Body of pancreas (tissue), 4 donors: ENCODE measurements around the gene SKIC2. TPM values are rescaled to one million over a fixed set of nuclear protein-coding genes. Genes with fewer than 3 reads are reported as not detected.

Experiments
- ATAC-seq: fragments of 150-250 bp; one replicate; pipeline ENCODE4 v1.9.1; 2016
- DNase-seq, 4 donors: peaks; one replicate each; pipeline ENCODE4 v3.0.0-alpha.2; 2019
- H3K27ac ChIP-seq, 4 donors: fragments of 200-600 bp; sonication (generic); 1 replicate in 3 of 4; 2 replicates in 1 of 4; pipeline versions ENCODE4 v1.5.1 to v1.6.1; 2016 to 2019; ENCODE audit warnings: mild to moderate bottlenecking in 1 of 4, mixed read lengths in 1 of 4, moderate library complexity in 1 of 4
- H3K27me3 ChIP-seq, 2 donors: fragments of 200-600 bp; sonication (generic); one replicate each; pipeline ENCODE4 v1.6.0; 2016; ENCODE audit warnings: mild to moderate bottlenecking in 1 of 2
- H3K36me3 ChIP-seq, 2 donors: fragments of 200-600 bp; sonication (generic); replicated peaks in 1 of 2; 2 replicates each; pipeline ENCODE4 v1.5.1; 2016; ENCODE audit warnings: low read depth in 2 of 2; ENCODE audit not compliant: insufficient read depth in 1 of 2
- H3K4me1 ChIP-seq: fragments of 200-600 bp; sonication (generic); one replicate; pipeline ENCODE4 v1.6.0; 2016
- H3K4me3 ChIP-seq, 2 donors: fragments of 200-600 bp; sonication (generic); 1 replicate in 1 of 2; 2 replicates in 1 of 2; pipeline ENCODE4 v1.5.1; 2016 to 2019
- H3K9me3 ChIP-seq, 3 donors: fragments of 200-600 bp; sonication (generic); 1 replicate in 2 of 3; 2 replicates in 1 of 3; pipeline ENCODE4 v1.5.1; 2016
- CTCF ChIP-seq, 7 experiments: fragments of 450-650 bp in 4 of 7; fragments of 200-600 bp in 3 of 7; sonication (generic) in 3 of 7; IDR thresholded peaks; one replicate each; pipeline ENCODE4 v1.5.1; 2016 to 2019; ENCODE audit warnings: antibody characterized with exemption in 7 of 7
- POLR2A ChIP-seq, 3 donors: fragments of 450-650 bp; IDR thresholded peaks; one replicate each; pipeline ENCODE4 v1.6.1; 2016; ENCODE audit warnings: antibody characterized with exemption in 3 of 3, mild to moderate bottlenecking in 2 of 3
- WGBS, 2 donors: methylation state at CpG; one replicate each; pipeline ENCODE4 v1.1.5; 2017; 5-methylcytosine and 5-hydroxymethylcytosine counted together
- intact Hi-C: fragments of 100-400 bp; cut with DNase I; formaldehyde crosslinking; loops from one replicate; pipeline ENCODE4 v1.15.1; 2023
- total RNA-seq, 2 donors: library from RNA; depleted of rRNA; stranded (reverse); fragments of >200 nt; gene quantifications; one replicate each; pipeline ENCODE4 v1.1.0, GENCODE V29; 2016

Gene SKIC2
- total RNA-seq, 2 donors from 2014 or later: 30.9 to 52.1 TPM

DNA sequence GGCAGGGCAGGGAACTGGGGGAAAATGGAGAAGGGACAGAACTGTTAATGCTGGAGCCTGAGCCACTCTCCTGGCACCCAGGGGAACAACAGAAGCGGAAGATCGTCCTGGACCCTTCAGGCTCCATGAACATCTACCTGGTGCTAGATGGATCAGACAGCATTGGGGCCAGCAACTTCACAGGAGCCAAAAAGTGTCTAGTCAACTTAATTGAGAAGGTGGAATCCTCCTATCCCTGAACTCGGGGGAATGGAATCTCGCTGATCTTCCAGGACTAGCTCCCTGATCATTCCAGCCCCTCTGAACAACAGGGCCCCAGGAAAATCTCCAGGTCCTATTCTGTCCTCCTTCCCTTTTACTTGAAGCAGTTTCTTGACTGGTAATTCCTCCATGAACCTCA lies 11.1 kb upstream of the SKIC2 start:
- 59 to 76% methylated on average over 4 of the region's 4 CpGs for WGBS, 2 donors
- Histone ChIP-seq H3K4me3 (no peak overlapping the region), H3K4me1 (peaks cover 16% of the 10 kb centered on the region), H3K36me3 (peaks cover 0 to 1% of the 10 kb centered on the region in 2 donors), H3K27ac (no peak overlapping the region), H3K27me3 (no peaks in the 10 kb centered on the region), H3K9me3 (no peaks in the 10 kb centered on the region)
- intact Hi-C loops: no loop called here
- ATAC-seq (no peak), DNase-seq (no peak)
- TF ChIP-seq POLR2A (IDR thresholded peaks at IDR 0.05) (no peak), CTCF (IDR thresholded peaks at IDR 0.05) (no peak)

DNA sequence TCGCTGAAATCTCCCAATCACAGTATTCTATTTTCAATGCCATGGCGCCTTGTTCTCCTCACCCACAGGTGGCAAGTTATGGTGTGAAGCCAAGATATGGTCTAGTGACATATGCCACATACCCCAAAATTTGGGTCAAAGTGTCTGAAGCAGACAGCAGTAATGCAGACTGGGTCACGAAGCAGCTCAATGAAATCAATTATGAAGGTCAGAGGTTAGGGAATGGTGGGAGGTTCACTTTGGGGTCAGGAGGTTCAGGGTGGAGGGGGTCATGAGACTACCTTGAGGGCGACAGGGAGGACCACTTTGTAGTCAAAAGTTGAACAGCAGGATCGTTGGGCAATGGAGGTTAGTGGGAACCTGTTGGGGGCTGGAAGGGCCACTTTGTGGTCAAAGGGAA lies 10.7 kb upstream of the SKIC2 start:
- intact Hi-C loops: no loop called here
- WGBS, 2 donors: 48 to 50% methylated on average over 5 of the region's 5 CpGs
- Histone ChIP-seq H3K27ac (no peak overlapping the region), H3K4me3 (no peak overlapping the region), H3K9me3 (no peaks in the 10 kb centered on the region), H3K27me3 (no peaks in the 10 kb centered on the region), H3K4me1 (peaks cover 16% of the 10 kb centered on the region), H3K36me3 (peaks cover 0 to 3% of the 10 kb centered on the region in 2 donors)
- TF ChIP-seq POLR2A (IDR thresholded peaks at IDR 0.05) (no peak), CTCF (IDR thresholded peaks at IDR 0.05) (no peak)
- no peak for DNase-seq
- ATAC-seq: no peak

GRCh38 chr6:31948753-31949413 lies 10.1 kb upstream of the SKIC2 start:
- no peak for TF ChIP-seq CTCF (IDR thresholded peaks at IDR 0.05)
- no peak for TF ChIP-seq POLR2A (IDR thresholded peaks at IDR 0.05)
- WGBS, 2 donors: 83 to 86% methylated on average over 5 to 6 of the region's 6 CpGs

DNA sequence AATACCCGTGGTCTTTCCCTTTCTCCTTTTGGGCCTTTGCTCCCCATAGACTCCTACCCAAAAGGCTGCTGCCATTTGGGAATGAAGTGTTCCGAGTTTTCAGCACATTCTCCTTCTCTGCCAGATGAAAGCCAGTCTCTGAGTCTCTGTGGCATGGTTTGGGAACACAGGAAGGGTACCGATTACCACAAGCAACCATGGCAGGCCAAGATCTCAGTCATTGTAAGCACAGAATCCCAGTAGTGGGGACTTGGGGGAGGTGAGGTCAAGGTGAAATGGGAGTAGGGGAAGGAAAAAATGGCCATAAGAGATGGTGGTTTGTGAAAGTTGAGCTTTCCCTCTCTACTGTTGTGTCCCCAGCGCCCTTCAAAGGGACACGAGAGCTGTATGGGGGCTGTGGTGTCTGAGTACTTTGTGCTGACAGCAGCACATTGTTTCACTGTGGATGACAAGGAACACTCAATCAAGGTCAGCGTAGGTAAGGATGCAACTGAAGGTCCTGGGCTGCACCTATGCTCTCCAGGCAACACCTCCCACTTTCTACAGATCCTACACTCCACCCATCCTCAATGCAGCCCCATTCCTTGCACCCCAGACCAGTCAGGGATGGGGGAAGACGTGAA lies 8.9 kb upstream of the SKIC2 start:
- H3K27me3 ChIP-seq: no peaks in the 10 kb centered on the region
- no peak overlapping the region for H3K27ac ChIP-seq
- TF ChIP-seq CTCF (IDR thresholded peaks at IDR 0.05) (no peak), POLR2A (IDR thresholded peaks at IDR 0.05) (no peak)
- DNase-seq (no peak), ATAC-seq (no peak)
- intact Hi-C loops: loop anchor here (5.0 kb wide), 1 partner anchor 268 kb away; the partner anchor contains the start of gene LY6G5C
- peaks cover 11% of the 10 kb centered on the region for H3K4me1 ChIP-seq
- WGBS, 2 donors: 77 to 83% methylated on average over 7 of the region's 7 CpGs
- H3K9me3 ChIP-seq: no peaks in the 10 kb centered on the region
- H3K36me3 ChIP-seq: peaks cover 8 to 17% of the 10 kb centered on the region in 2 donors
- no peak overlapping the region for H3K4me3 ChIP-seq

More at GRCh38 chr6:31948753-31949413, 10.1 kb upstream of the SKIC2 start:
- H3K27ac ChIP-seq: no peak overlapping the region
- peaks cover under 1 to 8% of the 10 kb centered on the region in 2 donors for H3K36me3 ChIP-seq
- no peak for DNase-seq
- H3K4me1 ChIP-seq: peaks cover 16% of the 10 kb centered on the region
- ATAC-seq: no peak
- intact Hi-C loops: no loop called here
- no peak overlapping the region for H3K4me3 ChIP-seq
- H3K9me3 ChIP-seq: no peaks in the 10 kb centered on the region
- no peaks in the 10 kb centered on the region for H3K27me3 ChIP-seq
